ENCODE measurements around the gene MED15. TPM values are rescaled to one million over a fixed set of nuclear protein-coding genes. Genes with fewer than 3 reads are reported as not detected.

The MED15 gene
- total and polyA plus RNA-seq, 12 donors = 22.5 to 203 (median 82.2) TPM

GRCh38 chr22:20621162-20621561, 113.8 kb downstream of the MED15 start:
- Histone ChIP-seq H3K4me3 (no peak overlapping the region), H3K4me1 (replicated peaks in 1 of 2) (no peaks in the 10 kb centered on the region), H3K27me3 (no peaks in the 10 kb centered on the region), H3K36me3 (replicated peaks in 1 of 2) (no peaks in the 10 kb centered on the region), H3K9me3 (replicated peaks in 1 of 3) (no peaks in the 10 kb centered on the region), H3K27ac (no peak overlapping the region)
- TF ChIP-seq CTCF (IDR thresholded peaks at IDR 0.05) (no peak), POLR2A (IDR thresholded peaks at IDR 0.05) (no peak)
- no peak for DNase-seq
- 36 to 77% (median 44%) methylated on average over 1 of the region's 1 CpG; no CpG with 5 or more reads in 1 of the 4 donors for WGBS, 4 donors
- intact Hi-C loops (cut with DNase I) = no loop called here

- 80 to 93% (median 85%) methylated on average over 12 to 13 of the region's 13 CpGs for WGBS, 4 donors
- H3K4me1 ChIP-seq (replicated peaks in 1 of 2) = no peaks in the 10 kb centered on the region
- H3K27me3 ChIP-seq = no peaks in the 10 kb centered on the region
- H3K27ac ChIP-seq = no peak overlapping the region
- no peak for DNase-seq
- no peaks in the 10 kb centered on the region for H3K9me3 ChIP-seq (replicated peaks in 1 of 3)
- no peaks in the 10 kb centered on the region for H3K36me3 ChIP-seq (replicated peaks in 1 of 2)
- no peak overlapping the region for H3K4me3 ChIP-seq
- TF ChIP-seq POLR2A (IDR thresholded peaks at IDR 0.05) = no peak
- no peak for TF ChIP-seq CTCF (IDR thresholded peaks at IDR 0.05)
- intact Hi-C loops (cut with DNase I) = no loop called here
Observed at GRCh38 chr22:20622650-20623339, 115.4 kb downstream of the MED15 start.

- no peak overlapping the region for H3K27ac ChIP-seq
- TF ChIP-seq POLR2A (IDR thresholded peaks at IDR 0.05) = no peak
- TF ChIP-seq CTCF (IDR thresholded peaks at IDR 0.05) = no peak
- intact Hi-C loops (cut with DNase I) = no loop called here
- 53 to 79% (median 69%) methylated on average over 1 to 5 of the region's 5 CpGs for WGBS, 4 donors
- no peak for DNase-seq
- no peaks in the 10 kb centered on the region for H3K27me3 ChIP-seq
- no peaks in the 10 kb centered on the region for H3K36me3 ChIP-seq (replicated peaks in 1 of 2)
- H3K4me3 ChIP-seq = no peak overlapping the region
- H3K4me1 ChIP-seq (replicated peaks in 1 of 2) = no peaks in the 10 kb centered on the region
- no peaks in the 10 kb centered on the region for H3K9me3 ChIP-seq (replicated peaks in 1 of 3)
Observed at GRCh38 chr22:20624161-20624616, 116.8 kb downstream of the MED15 start.

- Histone ChIP-seq H3K27ac (no peak overlapping the region), H3K9me3 (replicated peaks in 1 of 3) (no peaks in the 10 kb centered on the region), H3K36me3 (replicated peaks in 1 of 2) (no peaks in the 10 kb centered on the region), H3K27me3 (no peaks in the 10 kb centered on the region), H3K4me1 (replicated peaks in 1 of 2) (no peaks in the 10 kb centered on the region), H3K4me3 (no peak overlapping the region)
- WGBS, 4 donors = 82 to 88% (median 85%) methylated on average over 4 of the region's 4 CpGs
- DNase-seq = no peak
- intact Hi-C loops (cut with DNase I) = no loop called here
- TF ChIP-seq POLR2A (IDR thresholded peaks at IDR 0.05) (no peak), CTCF (IDR thresholded peaks at IDR 0.05) (no peak)
Observed at GRCh38 chr22:20625270-20625669, 117.9 kb downstream of the MED15 start.
